HEK293 (cell line): ENCODE data around the gene HADHB.

ENCODE experiments used
- CTCF ChIA-PET: fragments of 350-600 bp; formaldehyde crosslinking; extraction: SDS; loops from one replicate; lab custom pipeline; 2021; ENCODE audit warnings: antibody characterized with exemption; lab: Yijun Ruan, JAX
- POLR2A ChIA-PET: fragments of 300-600 bp; formaldehyde crosslinking; extraction: SDS; loops from one replicate; lab custom pipeline; 2020; ENCODE audit warnings: antibody characterized with exemption, inconsistent platforms; lab: Yijun Ruan, JAX
- H3K27ac ChIP-seq: fragments of 200-500 bp; sonication (Bioruptor generic); 2 replicates; pipeline ENCODE4 v1.5.1; 2014; ENCODE audit warnings: low read depth, low read length, control low read depth, inconsistent platforms; ENCODE audit errors: extremely low read depth
- H3K36me3 ChIP-seq, 2 experiments: fragments of 200-500 bp in 1 of 2; sonication (Bioruptor generic) in 1 of 2; 1 replicate in 1 of 2; 2 replicates in 1 of 2; pipeline ENCODE4 v1.5.1; 2014 to 2017; ENCODE audit warnings: inconsistent platforms in 2 of 2, low read length in 2 of 2; ENCODE audit not compliant: control insufficient read depth in 2 of 2, insufficient read depth in 1 of 2
- H3K4me1 ChIP-seq: fragments of 200-500 bp; sonication (Bioruptor generic); 2 replicates; pipeline ENCODE4 v1.5.1; 2014; ENCODE audit warnings: mild to moderate bottlenecking, low read length, inconsistent platforms; ENCODE audit not compliant: control insufficient read depth, insufficient read depth
- H3K4me3 ChIP-seq: 2 replicates; pipeline ENCODE4 v1.5.1; 2011; ENCODE audit warnings: low read depth, mild to moderate bottlenecking, control low read depth, low read length, moderate library complexity
- H3K9me3 ChIP-seq: fragments of 200-500 bp; sonication (Bioruptor generic); 2 replicates; pipeline ENCODE4 v1.5.1; 2014; ENCODE audit warnings: low read depth, low read length, inconsistent platforms; ENCODE audit not compliant: control insufficient read depth, insufficient read depth
- MZF1 ChIP-seq: fragments of 450-650 bp; formaldehyde crosslinking; IDR thresholded peaks from 2 replicates; pipeline ENCODE4 v1.5.1; 2017; ENCODE audit warnings: missing biosample characterization, missing genetic modification characterization, borderline replicate concordance
- TCF7L2 ChIP-seq: IDR thresholded peaks from 2 replicates; pipeline ENCODE4 v1.6.1; 2011; ENCODE audit warnings: low read depth, mild to moderate bottlenecking, inconsistent platforms, low read length, moderate library complexity, borderline replicate concordance
- TSHZ1 ChIP-seq: fragments of 450-650 bp; formaldehyde crosslinking; IDR thresholded peaks from 2 replicates; pipeline ENCODE4 v1.5.1; 2016; ENCODE audit warnings: missing biosample characterization, missing genetic modification characterization, borderline replicate concordance
- YY1 ChIP-seq: fragments of 450-650 bp; formaldehyde crosslinking; IDR thresholded peaks from 2 replicates; pipeline ENCODE4 v1.5.1; 2018; ENCODE audit warnings: missing biosample characterization, missing genetic modification characterization
- ZBTB1 ChIP-seq: fragments of 450-650 bp; formaldehyde crosslinking; IDR thresholded peaks from 2 replicates; pipeline ENCODE4 v1.5.1; 2016; ENCODE audit warnings: missing biosample characterization, missing genetic modification characterization
- ZBTB44 ChIP-seq: fragments of 450-650 bp; IDR thresholded peaks from 2 replicates; pipeline ENCODE4 v1.5.1; 2018; ENCODE audit warnings: missing biosample characterization, mild to moderate bottlenecking, missing genetic modification characterization
- ZNF169 ChIP-seq: fragments of 450-650 bp; formaldehyde crosslinking; IDR thresholded peaks from 2 replicates; pipeline ENCODE4 v1.5.1; 2016; ENCODE audit warnings: missing biosample characterization, missing genetic modification characterization
- ZNF202 ChIP-seq: fragments of 450-650 bp; formaldehyde crosslinking; IDR thresholded peaks from 2 replicates; pipeline ENCODE4 v1.5.1; 2016; ENCODE audit warnings: missing biosample characterization, missing genetic modification characterization, borderline replicate concordance
- ZNF274 ChIP-seq, 2 experiments: fragments of 200-500 bp in 1 of 2; fragments of 450-650 bp in 1 of 2; sonication (Bioruptor generic) in 1 of 2; formaldehyde crosslinking in 1 of 2; IDR thresholded peaks; 2 replicates each; pipeline versions ENCODE4 v1.5.1 to v1.6.1; 2014 to 2016; ENCODE audit warnings: borderline replicate concordance in 1 of 2, inconsistent platforms in 1 of 2, low read length in 1 of 2, missing biosample characterization in 1 of 2, missing genetic modification characterization in 1 of 2
- ZNF311 ChIP-seq: fragments of 450-650 bp; formaldehyde crosslinking; IDR thresholded peaks from 2 replicates; pipeline ENCODE4 v1.5.1; 2017; ENCODE audit warnings: missing biosample characterization, missing genetic modification characterization, borderline replicate concordance
- ZNF391 ChIP-seq: fragments of 450-650 bp; formaldehyde crosslinking; IDR thresholded peaks from 2 replicates; pipeline ENCODE4 v1.5.1; 2016; ENCODE audit warnings: low read depth, missing biosample characterization, missing genetic modification characterization, borderline replicate concordance
- ZNF488 ChIP-seq: fragments of 450-650 bp; formaldehyde crosslinking; IDR thresholded peaks from 2 replicates; pipeline ENCODE4 v1.5.1; 2016; ENCODE audit warnings: missing biosample characterization, missing genetic modification characterization
- ZNF555 ChIP-seq: fragments of 450-650 bp; formaldehyde crosslinking; conservative IDR thresholded peaks from 2 replicates; pipeline ENCODE4 v1.5.1; 2017; ENCODE audit warnings: missing biosample characterization, mild to moderate bottlenecking, missing genetic modification characterization, inconsistent platforms
- ZNF560 ChIP-seq: fragments of 450-650 bp; formaldehyde crosslinking; IDR thresholded peaks from 2 replicates; pipeline ENCODE4 v1.5.1; 2017; ENCODE audit warnings: missing biosample characterization, missing genetic modification characterization, borderline replicate concordance
- ZNF677 ChIP-seq: fragments of 450-650 bp; IDR thresholded peaks from 2 replicates; pipeline ENCODE4 v1.5.0; 2018; ENCODE audit warnings: missing biosample characterization, mild to moderate bottlenecking, missing genetic modification characterization, moderate library complexity
- ZNF707 ChIP-seq: fragments of 450-650 bp; formaldehyde crosslinking; IDR thresholded peaks from 2 replicates; pipeline ENCODE4 v1.5.1; 2016; ENCODE audit warnings: missing biosample characterization, missing genetic modification characterization
- TF ChIP-seq, protein P1 (sequence below): fragments of 450-650 bp; formaldehyde crosslinking; IDR thresholded peaks from 2 replicates; pipeline ENCODE4 v1.5.1; 2016; ENCODE audit warnings: missing biosample characterization, missing genetic modification characterization, low read depth
- TF ChIP-seq, protein P2 (sequence below): fragments of 450-650 bp; formaldehyde crosslinking; IDR thresholded peaks from 2 replicates; pipeline ENCODE4 v1.5.1; 2016; ENCODE audit warnings: missing biosample characterization, missing genetic modification characterization
- TF ChIP-seq, protein P3 (sequence below): fragments of 450-650 bp; formaldehyde crosslinking; IDR thresholded peaks from 2 replicates; pipeline ENCODE4 v1.5.1; 2017; ENCODE audit warnings: missing biosample characterization, missing genetic modification characterization

The HADHB gene

DNA sequence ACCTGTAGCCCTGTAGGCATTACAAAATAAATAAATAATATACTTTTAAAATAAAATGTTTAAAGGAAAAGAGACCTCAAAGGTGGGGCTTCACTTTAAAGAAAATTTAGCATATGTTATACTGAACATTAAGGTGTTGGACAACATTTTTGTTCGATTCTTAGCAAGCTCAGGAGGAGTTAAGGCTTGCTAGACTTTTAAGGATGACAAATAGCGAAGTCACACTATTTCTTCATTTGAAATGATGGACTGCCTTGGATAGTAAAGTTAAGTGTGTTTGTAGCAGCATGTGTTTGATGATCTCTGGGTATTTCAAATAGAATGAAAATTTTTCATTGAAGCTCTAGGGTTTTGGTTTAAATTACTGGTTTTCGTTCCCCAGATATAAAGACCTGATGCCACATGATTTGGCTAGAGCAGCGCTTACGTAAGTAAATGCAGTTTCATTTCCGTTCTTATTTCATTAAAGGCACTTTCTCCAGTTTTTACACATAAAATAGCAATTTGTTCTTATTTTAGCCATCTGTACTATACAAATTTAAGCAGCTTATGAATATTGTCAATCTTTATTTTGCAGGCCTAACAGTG is 24.9 kb downstream of the HADHB start:
- peaks cover 4 to 8% of the 10 kb centered on the region in 2 experiments for H3K36me3 ChIP-seq
- H3K27ac ChIP-seq: no peak overlapping the region
- peaks cover 12% of the 10 kb centered on the region for H3K4me1 ChIP-seq
- ChIA-PET POLR2A (no interaction called here), CTCF (interaction anchor here (1.2 kb wide), 1 partner anchor 309 kb away, joined by 6 read pairs; no protein-coding TSS in a partner anchor)
- TF ChIP-seq ZNF707 (tag by site-specific recombination) (no peak), ZNF391 (no peak), ZNF555 (tag by site-specific recombination) (no peak), ZNF560 (tag by site-specific recombination) (no peak)
- no peaks in the 10 kb centered on the region for H3K9me3 ChIP-seq
- no peak overlapping the region for H3K4me3 ChIP-seq

- CTCF ChIA-PET: no interaction called here
- Histone ChIP-seq H3K27ac (no peak overlapping the region), H3K4me3 (no peak overlapping the region), H3K4me1 (peaks cover 12% of the 10 kb centered on the region), H3K36me3 (peaks cover 4 to 7% of the 10 kb centered on the region in 2 experiments), H3K9me3 (no peaks in the 10 kb centered on the region)
- POLR2A ChIA-PET: no interaction called here
- TF ChIP-seq ZBTB44 (no peak), TCF7L2 (no peak), ZNF488 (tag by site-specific recombination) (no peak), ZNF169 (tag by site-specific recombination) (no peak), ZNF274 (IDR thresholded peaks at IDR 0.05; ENCODE audit: low read length) (no peak), ZNF274 (tag by site-specific recombination; IDR thresholded peaks at IDR 0.05; ENCODE audit: borderline replicate concordance) (no peak), ZNF202 (tag by site-specific recombination) (no peak), MZF1 (no peak), ZNF311 (tag by site-specific recombination) (no peak), YY1 (tag by site-specific recombination) (no peak), ZNF677 (tag by site-specific recombination) (no peak), TSHZ1 (no peak), ZBTB1 (tag by site-specific recombination) (no peak)
- TF ChIP-seq, protein P1, sequence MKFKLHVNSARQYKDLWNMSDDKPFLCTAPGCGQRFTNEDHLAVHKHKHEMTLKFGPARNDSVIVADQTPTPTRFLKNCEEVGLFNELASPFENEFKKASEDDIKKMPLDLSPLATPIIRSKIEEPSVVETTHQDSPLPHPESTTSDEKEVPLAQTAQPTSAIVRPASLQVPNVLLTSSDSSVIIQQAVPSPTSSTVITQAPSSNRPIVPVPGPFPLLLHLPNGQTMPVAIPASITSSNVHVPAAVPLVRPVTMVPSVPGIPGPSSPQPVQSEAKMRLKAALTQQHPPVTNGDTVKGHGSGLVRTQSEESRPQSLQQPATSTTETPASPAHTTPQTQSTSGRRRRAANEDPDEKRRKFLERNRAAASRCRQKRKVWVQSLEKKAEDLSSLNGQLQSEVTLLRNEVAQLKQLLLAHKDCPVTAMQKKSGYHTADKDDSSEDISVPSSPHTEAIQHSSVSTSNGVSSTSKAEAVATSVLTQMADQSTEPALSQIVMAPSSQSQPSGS: no peak
- TF ChIP-seq, protein P2, sequence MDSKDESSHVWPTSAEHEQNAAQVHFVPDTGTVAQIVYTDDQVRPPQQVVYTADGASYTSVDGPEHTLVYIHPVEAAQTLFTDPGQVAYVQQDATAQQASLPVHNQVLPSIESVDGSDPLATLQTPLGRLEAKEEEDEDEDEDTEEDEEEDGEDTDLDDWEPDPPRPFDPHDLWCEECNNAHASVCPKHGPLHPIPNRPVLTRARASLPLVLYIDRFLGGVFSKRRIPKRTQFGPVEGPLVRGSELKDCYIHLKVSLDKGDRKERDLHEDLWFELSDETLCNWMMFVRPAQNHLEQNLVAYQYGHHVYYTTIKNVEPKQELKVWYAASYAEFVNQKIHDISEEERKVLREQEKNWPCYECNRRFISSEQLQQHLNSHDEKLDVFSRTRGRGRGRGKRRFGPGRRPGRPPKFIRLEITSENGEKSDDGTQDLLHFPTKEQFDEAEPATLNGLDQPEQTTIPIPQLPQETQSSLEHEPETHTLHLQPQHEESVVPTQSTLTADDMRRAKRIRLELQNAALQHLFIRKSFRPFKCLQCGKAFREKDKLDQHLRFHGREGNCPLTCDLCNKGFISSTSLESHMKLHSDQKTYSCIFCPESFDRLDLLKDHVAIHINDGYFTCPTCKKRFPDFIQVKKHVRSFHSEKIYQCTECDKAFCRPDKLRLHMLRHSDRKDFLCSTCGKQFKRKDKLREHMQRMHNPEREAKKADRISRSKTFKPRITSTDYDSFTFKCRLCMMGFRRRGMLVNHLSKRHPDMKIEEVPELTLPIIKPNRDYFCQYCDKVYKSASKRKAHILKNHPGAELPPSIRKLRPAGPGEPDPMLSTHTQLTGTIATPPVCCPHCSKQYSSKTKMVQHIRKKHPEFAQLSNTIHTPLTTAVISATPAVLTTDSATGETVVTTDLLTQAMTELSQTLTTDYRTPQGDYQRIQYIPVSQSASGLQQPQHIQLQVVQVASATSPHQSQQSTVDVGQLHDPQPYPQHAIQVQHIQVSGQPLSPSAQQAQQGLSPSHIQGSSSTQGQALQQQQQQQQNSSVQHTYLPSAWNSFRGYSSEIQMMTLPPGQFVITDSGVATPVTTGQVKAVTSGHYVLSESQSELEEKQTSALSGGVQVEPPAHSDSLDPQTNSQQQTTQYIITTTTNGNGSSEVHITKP (tag by site-specific recombination): no peak
- TF ChIP-seq, protein P3, sequence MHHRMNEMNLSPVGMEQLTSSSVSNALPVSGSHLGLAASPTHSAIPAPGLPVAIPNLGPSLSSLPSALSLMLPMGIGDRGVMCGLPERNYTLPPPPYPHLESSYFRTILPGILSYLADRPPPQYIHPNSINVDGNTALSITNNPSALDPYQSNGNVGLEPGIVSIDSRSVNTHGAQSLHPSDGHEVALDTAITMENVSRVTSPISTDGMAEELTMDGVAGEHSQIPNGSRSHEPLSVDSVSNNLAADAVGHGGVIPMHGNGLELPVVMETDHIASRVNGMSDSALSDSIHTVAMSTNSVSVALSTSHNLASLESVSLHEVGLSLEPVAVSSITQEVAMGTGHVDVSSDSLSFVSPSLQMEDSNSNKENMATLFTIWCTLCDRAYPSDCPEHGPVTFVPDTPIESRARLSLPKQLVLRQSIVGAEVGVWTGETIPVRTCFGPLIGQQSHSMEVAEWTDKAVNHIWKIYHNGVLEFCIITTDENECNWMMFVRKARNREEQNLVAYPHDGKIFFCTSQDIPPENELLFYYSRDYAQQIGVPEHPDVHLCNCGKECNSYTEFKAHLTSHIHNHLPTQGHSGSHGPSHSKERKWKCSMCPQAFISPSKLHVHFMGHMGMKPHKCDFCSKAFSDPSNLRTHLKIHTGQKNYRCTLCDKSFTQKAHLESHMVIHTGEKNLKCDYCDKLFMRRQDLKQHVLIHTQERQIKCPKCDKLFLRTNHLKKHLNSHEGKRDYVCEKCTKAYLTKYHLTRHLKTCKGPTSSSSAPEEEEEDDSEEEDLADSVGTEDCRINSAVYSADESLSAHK: no peak
Measured at GRCh38 chr2:26270373-26270772, 25.6 kb downstream of the HADHB start.
